Activated CD4-positive, alpha-beta T cell treated with anti-CD3 and anti-CD28 coated beads, Interleukin-2, amount 50 U/mL, for 16 hours (primary cell): ENCODE results near the gene MYNN.
A peak's percentile ranks its signal among the peaks of the same experiment; 100 is the strongest.

ENCODE experiments used
- DNase-seq: peaks from one replicate; pipeline ENCODE4 v3.0.0-alpha.2; 2020

The MYNN gene

GRCh38 chr3:169780742-169781141 lies 7.5 kb downstream of the MYNN start:
- DNase-seq = peak; percentile 29

- DNase-seq = no peak
These were observed 8.1 kb downstream of the MYNN start for GRCh38 chr3:169781209-169781855.

- DNase-seq = no peak
These were observed 13.9 kb downstream of the MYNN start for GRCh38 chr3:169787120-169787519.

- DNase-seq = no peak
These were observed 14.6 kb downstream of the MYNN start for GRCh38 chr3:169787791-169788190.

- no peak for DNase-seq
These were observed 17.0 kb downstream of the MYNN start for GRCh38 chr3:169790219-169790618.

- DNase-seq = no peak
These were observed 17.7 kb downstream of the MYNN start for GRCh38 chr3:169790687-169791429.

- no peak for DNase-seq
These were observed 19.2 kb downstream of the MYNN start for GRCh38 chr3:169792359-169792758.

- DNase-seq = no peak
These were observed 31.5 kb downstream of the MYNN start for GRCh38 chr3:169804681-169805080.

GRCh38 chr3:169809230-169809795 lies 36.1 kb downstream of the MYNN start:
- no peak for DNase-seq

- DNase-seq = no peak
These were observed 38.6 kb downstream of the MYNN start for GRCh38 chr3:169811631-169812331.

GRCh38 chr3:169812332-169813235 lies 39.4 kb downstream of the MYNN start, which contains the start of the genes LRRC34 and LRRIQ4:
Gene LRRC34 (minus strand): TSS chr3:169812904. CDS start chr3:169812548, 356 bp downstream.
Gene LRRIQ4 (plus strand): TSS chr3:169812870. CDS start chr3:169821922, 9,052 bp downstream.
- DNase-seq = peak; percentile 86

GRCh38 chr3:169813278-169813677 lies 40.1 kb downstream of the MYNN start:
- DNase-seq = no peak

- DNase-seq = peak; percentile 78
These were observed 40.7 kb downstream of the MYNN start for GRCh38 chr3:169813757-169814517.

GRCh38 chr3:169815590-169816150 lies 42.5 kb downstream of the MYNN start:
- DNase-seq = no peak

- no peak for DNase-seq
These were observed 45.1 kb downstream of the MYNN start for GRCh38 chr3:169818316-169818715.

GRCh38 chr3:169822091-169822490 lies 48.9 kb downstream of the MYNN start:
- DNase-seq = no peak

GRCh38 chr3:169822540-169822939 lies 49.3 kb downstream of the MYNN start:
- no peak for DNase-seq

- no peak for DNase-seq
These were observed 49.8 kb downstream of the MYNN start for GRCh38 chr3:169822983-169823382.

GRCh38 chr3:169825316-169825715 lies 52.1 kb downstream of the MYNN start:
- DNase-seq = no peak

- DNase-seq = no peak
These were observed 54.5 kb downstream of the MYNN start for GRCh38 chr3:169827712-169828111.

- DNase-seq = no peak
These were observed 62.3 kb downstream of the MYNN start for GRCh38 chr3:169835533-169835932.
